B cell (primary cell): ENCODE results near the gene DMXL1. TPM values are rescaled to one million over a fixed set of nuclear protein-coding genes. Genes with fewer than 3 reads are reported as not detected.

Experiments
- ATAC-seq: fragments of 200-7000 bp; cut with Tn5 transposase; one replicate; pipeline ENCODE4 v1.10.0; 2021; ENCODE audit warnings: low read depth, mild to moderate bottlenecking, moderate number of reproducible peaks, moderate library complexity
- CTCF ChIA-PET: fragments of 350-600 bp; sonication (Branson Sonifier 250); formaldehyde crosslinking; loops from one replicate; lab custom pipeline; 2021; ENCODE audit warnings: antibody characterized with exemption, inconsistent platforms; lab: Charles Lee
- POLR2A ChIA-PET: fragments of 350-600 bp; sonication (Branson Sonifier 250); formaldehyde crosslinking; loops from one replicate; lab custom pipeline; 2021; ENCODE audit warnings: antibody characterized with exemption; lab: Charles Lee
- DNase-seq: peaks from one replicate; pipeline ENCODE4 v3.0.0; 2013
- H2AFZ ChIP-seq: 2 replicates; pipeline ENCODE4 v1.6.1; 2012; ENCODE audit warnings: mild to moderate bottlenecking, low read depth, low read length; ENCODE audit not compliant: insufficient read depth, poor library complexity, severe bottlenecking
- H3K27ac ChIP-seq, 2 donors: 1 replicate in 1 of 2; 2 replicates in 1 of 2; pipeline ENCODE4 v1.5.1; 2012 to 2013; ENCODE audit warnings: low read length in 2 of 2, mild to moderate bottlenecking in 2 of 2, moderate library complexity in 1 of 2
- H3K27me3 ChIP-seq, 4 experiments: fragments of 200-600 bp in 1 of 4; sonication (generic) in 1 of 4; replicated peaks in 1 of 4; 1 replicate in 2 of 4; 2 replicates in 2 of 4; pipeline versions ENCODE4 v1.6.1 to v1.7.0; 2013 to 2016; ENCODE audit warnings: low read length in 3 of 4, mild to moderate bottlenecking in 2 of 4, mixed read lengths in 1 of 4, moderate library complexity in 1 of 4; ENCODE audit not compliant: insufficient read depth in 4 of 4, control insufficient read depth in 3 of 4; ENCODE audit errors: control extremely low read depth in 1 of 4
- H3K36me3 ChIP-seq, 2 experiments: replicated peaks in 1 of 2; 1 replicate in 1 of 2; 2 replicates in 1 of 2; pipeline versions ENCODE4 v1.6.1 to v1.7.1; 2013; ENCODE audit warnings: low read length in 1 of 2; ENCODE audit not compliant: insufficient read depth in 2 of 2, control insufficient read depth in 1 of 2; ENCODE audit errors: control extremely low read depth in 1 of 2, extremely low read depth in 1 of 2
- H3K4me1 ChIP-seq, 2 donors: fragments of 200-600 bp in 1 of 2; sonication (generic) in 1 of 2; 1 replicate in 1 of 2; 2 replicates in 1 of 2; pipeline versions ENCODE4 v1.5.1 to v1.6.1; 2013 to 2017; ENCODE audit warnings: low read length in 2 of 2; ENCODE audit not compliant: control insufficient read depth in 2 of 2, insufficient read depth in 2 of 2
- H3K4me2 ChIP-seq: replicated peaks from 2 replicates; pipeline ENCODE3; 2012; ENCODE audit warnings: mild to moderate bottlenecking, low read depth, low read length; ENCODE audit not compliant: poor library complexity, severe bottlenecking
- H3K4me3 ChIP-seq, 5 experiments: fragments of 200-600 bp in 1 of 5; sonication (generic) in 1 of 5; 1 replicate in 3 of 5; 2 replicates in 2 of 5; pipeline versions ENCODE4 v1.5.1 to v1.7.0; 2011 to 2016; ENCODE audit warnings: low read length in 4 of 5, mild to moderate bottlenecking in 4 of 5, low read depth in 2 of 5, control low read depth in 1 of 5, moderate library complexity in 1 of 5; ENCODE audit not compliant: insufficient read depth in 1 of 5; ENCODE audit errors: control extremely low read depth in 1 of 5, extremely low read depth in 1 of 5
- H3K79me2 ChIP-seq: fragments of 200-600 bp; sonication (generic); one replicate; pipeline ENCODE4 v1.6.0; 2016; ENCODE audit warnings: low read length; ENCODE audit not compliant: control insufficient read depth, insufficient read depth
- H3K9ac ChIP-seq: fragments of 200-600 bp; sonication (generic); 2 replicates; pipeline ENCODE4 v1.6.1; 2017; ENCODE audit warnings: mild to moderate bottlenecking, low read length, moderate library complexity
- H3K9me3 ChIP-seq, 3 donors: one replicate each; pipeline versions ENCODE4 v1.6.1 to v1.7.1; 2013; ENCODE audit warnings: low read length in 2 of 3; ENCODE audit not compliant: control insufficient read depth in 2 of 3, insufficient read depth in 1 of 3; ENCODE audit errors: control extremely low read depth in 1 of 3
- H4K20me1 ChIP-seq: 2 replicates; pipeline ENCODE4 v1.6.0; 2012; ENCODE audit warnings: mild to moderate bottlenecking, low read length; ENCODE audit not compliant: insufficient read depth, control insufficient read depth, poor library complexity, severe bottlenecking
- H3K27ac Mint-ChIP-seq: one replicate; pipeline ENCODE4 v1.8.0; 2021; ENCODE audit warnings: mixed read lengths
- H3K27me3 Mint-ChIP-seq: one replicate; pipeline ENCODE4 v1.8.0; 2021; ENCODE audit warnings: mixed read lengths
- H3K4me1 Mint-ChIP-seq: one replicate; pipeline ENCODE4 v1.8.0; 2021; ENCODE audit warnings: mixed read lengths
- H3K4me3 Mint-ChIP-seq: one replicate; pipeline ENCODE4 v1.8.0; 2021; ENCODE audit warnings: mixed read lengths
- H3K9me3 Mint-ChIP-seq: one replicate; pipeline ENCODE4 v1.8.0; 2022; ENCODE audit warnings: mixed read lengths; ENCODE audit not compliant: insufficient read depth
- EZH2 ChIP-seq: IDR thresholded peaks from 2 replicates; pipeline ENCODE4 v1.6.1; 2012; ENCODE audit warnings: borderline replicate concordance, low read depth, mild to moderate bottlenecking, moderate library complexity, low read length; ENCODE audit not compliant: insufficient read depth, poor library complexity, severe bottlenecking
- WGBS: methylation state at CpG from one replicate; pipeline ENCODE4 v1.1.5; 2013; ENCODE audit warnings: missing lambda C conversion rate; ENCODE audit not compliant: insufficient coverage; 5-methylcytosine and 5-hydroxymethylcytosine counted together
- intact Hi-C: fragments of 100-400 bp; cut with micrococcal nuclease; formaldehyde crosslinking; loops from one replicate; pipeline ENCODE4 v1.10.0; 2022
- polyA plus RNA-seq: library from polyadenylated mRNA; depleted of rRNA; stranded (reverse); fragments of >200 nt; gene quantifications from 2 replicates; pipeline ENCODE4 v1.2.3, GENCODE V29; 2012
- total RNA-seq, 2 donors: library from RNA; stranded (reverse); fragments of 120-200 nt in 1 of 2; gene quantifications; 1 replicate in 1 of 2; 2 replicates in 1 of 2; pipeline versions ENCODE4 v1.2.3 to v1.2.4, GENCODE V29; 2013 to 2022
- TF ChIP-seq, protein P1 (sequence below): fragments of 200-600 bp; IDR thresholded peaks from one replicate; pipeline ENCODE4 v1.8.0; 2022; ENCODE audit warnings: antibody characterized with exemption, mild to moderate bottlenecking

Gene DMXL1
- total and polyA plus RNA-seq, 2 donors (not counting 1 experiment from before 2014, with no cell fraction given): 37.9 to 129 TPM

DNA sequence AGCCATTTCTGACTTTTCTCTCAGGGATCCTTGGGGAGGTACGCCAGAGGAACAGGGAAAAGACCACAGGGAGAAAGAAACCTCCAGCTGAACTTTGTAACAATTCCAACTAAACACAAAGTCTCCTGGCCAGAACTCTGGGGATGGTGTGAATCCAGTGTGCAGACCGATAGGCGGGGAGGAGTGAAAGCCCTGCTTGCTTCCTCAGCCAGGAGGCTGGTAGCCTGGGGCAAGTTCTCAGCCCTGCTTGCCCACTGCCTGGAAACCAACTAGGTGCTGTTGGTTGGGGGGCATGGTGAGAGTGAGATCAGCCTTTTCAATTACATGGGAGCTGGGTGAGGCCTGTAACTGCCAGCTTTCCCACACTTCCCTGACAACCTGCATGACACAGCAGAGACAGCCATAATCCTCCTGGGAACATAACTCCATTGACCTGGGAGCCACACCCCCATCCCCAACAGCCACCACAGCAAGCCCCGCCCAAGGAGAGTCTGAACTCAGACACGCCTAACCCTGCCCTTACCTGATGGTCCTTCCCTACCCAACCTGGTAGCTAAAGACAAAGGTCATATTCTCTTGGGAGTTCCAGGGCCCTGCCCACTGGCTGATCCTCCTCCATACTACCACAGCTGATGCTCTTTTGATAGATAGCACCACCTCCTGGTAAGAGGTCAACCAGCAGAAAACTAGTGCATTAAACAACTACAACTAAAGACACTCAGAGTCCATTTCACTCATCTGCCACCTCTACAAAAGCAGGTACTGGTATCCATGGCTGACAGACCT is 184.9 kb downstream of the DMXL1 start:
- CTCF ChIA-PET: interaction anchor here (0.6 to 2.7 kb wide), 4 partner anchors 26 to 464 kb away, joined by 3 to 12 read pairs (median 3); partner anchors contain the start of gene DTWD2
- no peaks in the 10 kb centered on the region for H4K20me1 ChIP-seq
- H2AFZ ChIP-seq: no peak overlapping the region
- peak overlapping the region; percentile 26 for H3K27ac Mint-ChIP-seq
- no peak overlapping the region for H3K4me2 ChIP-seq
- H3K4me1 ChIP-seq: no peaks in the 10 kb centered on the region
- whole genome bisulfite sequencing: 98% methylated on average over 4 of the region's 5 CpGs
- H3K36me3 ChIP-seq: peaks cover 1 to 3% of the 10 kb centered on the region in 2 experiments
- no peak overlapping the region for H3K9ac ChIP-seq
- H3K9me3 Mint-ChIP-seq: peaks cover 7% of the 10 kb centered on the region
- H3K27me3 Mint-ChIP-seq: no peaks in the 10 kb centered on the region
- H3K4me3 ChIP-seq: no peak overlapping the region
- H3K27me3 ChIP-seq: no peaks in the 10 kb centered on the region
- peaks cover 3% of the 10 kb centered on the region for H3K79me2 ChIP-seq
- ATAC-seq: no peak
- DNase-seq: peak; percentile 24
- TF ChIP-seq, protein P1, sequence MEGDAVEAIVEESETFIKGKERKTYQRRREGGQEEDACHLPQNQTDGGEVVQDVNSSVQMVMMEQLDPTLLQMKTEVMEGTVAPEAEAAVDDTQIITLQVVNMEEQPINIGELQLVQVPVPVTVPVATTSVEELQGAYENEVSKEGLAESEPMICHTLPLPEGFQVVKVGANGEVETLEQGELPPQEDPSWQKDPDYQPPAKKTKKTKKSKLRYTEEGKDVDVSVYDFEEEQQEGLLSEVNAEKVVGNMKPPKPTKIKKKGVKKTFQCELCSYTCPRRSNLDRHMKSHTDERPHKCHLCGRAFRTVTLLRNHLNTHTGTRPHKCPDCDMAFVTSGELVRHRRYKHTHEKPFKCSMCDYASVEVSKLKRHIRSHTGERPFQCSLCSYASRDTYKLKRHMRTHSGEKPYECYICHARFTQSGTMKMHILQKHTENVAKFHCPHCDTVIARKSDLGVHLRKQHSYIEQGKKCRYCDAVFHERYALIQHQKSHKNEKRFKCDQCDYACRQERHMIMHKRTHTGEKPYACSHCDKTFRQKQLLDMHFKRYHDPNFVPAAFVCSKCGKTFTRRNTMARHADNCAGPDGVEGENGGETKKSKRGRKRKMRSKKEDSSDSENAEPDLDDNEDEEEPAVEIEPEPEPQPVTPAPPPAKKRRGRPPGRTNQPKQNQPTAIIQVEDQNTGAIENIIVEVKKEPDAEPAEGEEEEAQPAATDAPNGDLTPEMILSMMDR: peak; percentile 8
- TF ChIP-seq EZH2: no peak
- H3K4me1 Mint-ChIP-seq: peaks cover 3% of the 10 kb centered on the region
- H3K9me3 ChIP-seq: peaks cover 0 to 24% (median 10%) of the 10 kb centered on the region in 3 donors
- no peak overlapping the region for H3K4me3 Mint-ChIP-seq
- POLR2A ChIA-PET: no interaction called here
- intact Hi-C loops: no loop called here
- no peak overlapping the region for H3K27ac ChIP-seq

GRCh38 chr5:119257613-119258012 is 186.7 kb downstream of the DMXL1 start:
- WGBS: no CpG with 5 or more reads among the region's 3 CpGs
- peaks cover 9% of the 10 kb centered on the region for H3K9me3 Mint-ChIP-seq
- no peak overlapping the region for H3K4me3 ChIP-seq
- no peak for ATAC-seq
- no peaks in the 10 kb centered on the region for H3K4me1 Mint-ChIP-seq
- H3K27me3 ChIP-seq: no peaks in the 10 kb centered on the region
- intact Hi-C loops: no loop called here
- no peak overlapping the region for H3K4me3 Mint-ChIP-seq
- H3K27me3 Mint-ChIP-seq: no peaks in the 10 kb centered on the region
- H4K20me1 ChIP-seq: no peaks in the 10 kb centered on the region
- H3K4me1 ChIP-seq: no peaks in the 10 kb centered on the region
- CTCF ChIA-PET: interaction anchor here (0.6 to 1.5 kb wide), 3 partner anchors 155 to 269 kb away, joined by 4 to 7 read pairs (median 5); partner anchors contain the start of gene DTWD2
- no peak for DNase-seq
- no peak overlapping the region for H3K4me2 ChIP-seq
- peaks cover 0 to 35% (median 21%) of the 10 kb centered on the region in 3 donors for H3K9me3 ChIP-seq
- H3K27ac ChIP-seq: no peak overlapping the region
- no peak overlapping the region for H2AFZ ChIP-seq
- H3K9ac ChIP-seq: no peak overlapping the region
- peaks cover 3% of the 10 kb centered on the region for H3K79me2 ChIP-seq
- H3K36me3 ChIP-seq: peaks cover 0 to 3% of the 10 kb centered on the region in 2 experiments
- POLR2A ChIA-PET: interaction anchor here (0.6 kb wide), 1 partner anchor 21 kb away, joined by 12 read pairs; no protein-coding TSS in a partner anchor
- H3K27ac Mint-ChIP-seq: no peak overlapping the region
- no peak for TF ChIP-seq EZH2
- TF ChIP-seq, protein P1: no peak
